GM12878 (cell line): ENCODE data around the gene CBX7. TPM values are rescaled to one million over a fixed set of nuclear protein-coding genes. Genes with fewer than 3 reads are reported as not detected.

Experiments
- ATAC-seq: fragments of 200-7000 bp; cut with Tn5 transposase; 3 replicates; pipeline ENCODE4 v1.9.1; 2020; ENCODE audit warnings: mild to moderate bottlenecking, moderate library complexity
- BruUV-seq: library from RNA; stranded (reverse); fragments of 400-500 nt; replicated peaks from 2 replicates; lab custom pipeline; 2021; lab: Mats Ljungman, UMichigan
- CTCF ChIA-PET: fragments of 300-600 bp; sonication (Branson Sonifier 250); formaldehyde crosslinking; extraction: SDS; loops from one replicate; lab custom pipeline; 2021; ENCODE audit warnings: inconsistent platforms; lab: Yijun Ruan, JAX
- POLR2A ChIA-PET: fragments of 350-600 bp; formaldehyde crosslinking; extraction: SDS; loops from one replicate; lab custom pipeline; 2021; ENCODE audit warnings: inconsistent platforms; lab: Charles Lee
- RAD21 ChIA-PET: fragments of 300-600 bp; sonication (Branson Sonifier 250); formaldehyde crosslinking; loops from one replicate; lab custom pipeline; 2023; ENCODE audit warnings: antibody characterized with exemption; ENCODE audit not compliant: unreplicated experiment; lab: Charles Lee
- SMC1A ChIA-PET: fragments of 300-600 bp; sonication (Branson Sonifier 250); formaldehyde crosslinking; loops from one replicate; lab custom pipeline; 2023; ENCODE audit not compliant: unreplicated experiment, uncharacterized antibody; lab: Charles Lee
- DNase-seq: peaks from one replicate; pipeline ENCODE4 v3.0.0-alpha.2; 2011; ENCODE audit warnings: low read depth, low spot score
- FAIRE-seq: peaks from 3 replicates; lab custom pipeline; 2011; peaks lifted over from hg19 to GRCh38; lab: Jason Lieb, UNC
- H2AFZ ChIP-seq: 2 replicates; pipeline ENCODE4 v1.6.0; 2011; ENCODE audit warnings: low read depth, low read length, control low read depth; ENCODE audit not compliant: control insufficient read depth
- H3K27ac ChIP-seq: 2 replicates; pipeline ENCODE4 v1.5.1; 2011; ENCODE audit warnings: control low read depth; ENCODE audit not compliant: control insufficient read depth, insufficient read depth
- H3K27me3 ChIP-seq, 2 experiments: replicated peaks in 1 of 2; 2 replicates each; pipeline versions ENCODE4 v1.6.0 to v1.6.1; 2011; ENCODE audit warnings: low read length in 1 of 2; ENCODE audit not compliant: control insufficient read depth in 2 of 2, insufficient read depth in 2 of 2
- H3K36me3 ChIP-seq, 2 experiments: 2 replicates each; pipeline ENCODE4 v1.5.1; 2011; ENCODE audit warnings: low read length in 1 of 2; ENCODE audit not compliant: control insufficient read depth in 2 of 2, insufficient read depth in 2 of 2
- H3K4me1 ChIP-seq: 2 replicates; pipeline ENCODE4 v1.6.1; 2011; ENCODE audit warnings: mild to moderate bottlenecking, low read length, moderate library complexity, mixed read lengths; ENCODE audit not compliant: control insufficient read depth, insufficient read depth
- H3K4me2 ChIP-seq: 2 replicates; pipeline ENCODE4 v1.6.0; 2011; ENCODE audit warnings: control low read depth; ENCODE audit not compliant: control insufficient read depth, insufficient read depth
- H3K4me3 ChIP-seq: fragments of 200-600 bp; sonication (generic); 2 replicates; pipeline ENCODE4 v1.5.1; 2016
- H3K79me2 ChIP-seq: 2 replicates; pipeline ENCODE4 v1.6.0; 2011; ENCODE audit warnings: low read length; ENCODE audit not compliant: control insufficient read depth, insufficient read depth
- H3K9ac ChIP-seq: 2 replicates; pipeline ENCODE4 v1.8.0; 2011; ENCODE audit warnings: low read length, control low read depth, mixed read lengths; ENCODE audit not compliant: control insufficient read depth, insufficient read depth
- H3K9me3 ChIP-seq: replicated peaks from 3 replicates; pipeline ENCODE4 v1.5.1; 2011; ENCODE audit warnings: mild to moderate bottlenecking, low read length; ENCODE audit not compliant: control insufficient read depth, insufficient read depth
- H4K20me1 ChIP-seq: 2 replicates; pipeline ENCODE4 v1.6.0; 2011; ENCODE audit not compliant: control insufficient read depth, insufficient read depth
- CBFB ChIP-seq: IDR thresholded peaks from 2 replicates; pipeline ENCODE4 v1.6.1; 2016; ENCODE audit warnings: antibody characterized with exemption, low read depth
- CHD1 ChIP-seq: IDR thresholded peaks from 2 replicates; pipeline ENCODE4 v1.6.1; 2012; ENCODE audit warnings: low read depth, low read length, improper control_type of control experiment
- CHD2 ChIP-seq: IDR thresholded peaks from 2 replicates; pipeline ENCODE4 v1.6.1; 2011; ENCODE audit warnings: low read depth, low read length, improper control_type of control experiment, borderline replicate concordance
- CHD4 ChIP-seq: fragments of 200-600 bp; sonication (generic); IDR thresholded peaks from 2 replicates; pipeline ENCODE4 v1.6.1; 2016; ENCODE audit warnings: mild to moderate bottlenecking
- FOXK2 ChIP-seq: fragments of 450-650 bp; IDR thresholded peaks from 2 replicates; pipeline ENCODE4 v1.6.1; 2017; ENCODE audit warnings: mild to moderate bottlenecking, moderate library complexity
- HCFC1 ChIP-seq: fragments of 150-350 bp; IDR thresholded peaks from 2 replicates; pipeline ENCODE4 v1.6.1; 2014; ENCODE audit warnings: low read length
- RAD51 ChIP-seq: fragments of 450-650 bp; IDR thresholded peaks from 2 replicates; pipeline ENCODE4 v1.6.1; 2016; ENCODE audit warnings: moderate library complexity, mild to moderate bottlenecking, inconsistent platforms
- RBBP5 ChIP-seq: fragments of 200-600 bp; sonication (generic); conservative IDR thresholded peaks from 2 replicates; pipeline ENCODE4 v1.6.1; 2016
- RUNX3 ChIP-seq: IDR thresholded peaks from 2 replicates; pipeline ENCODE4 v1.6.1; 2012; ENCODE audit warnings: low read length, inconsistent platforms
- SIX5 ChIP-seq: IDR thresholded peaks from 2 replicates; pipeline ENCODE4 v1.6.1; 2011; ENCODE audit warnings: mild to moderate bottlenecking, low read depth, low read length, moderate library complexity; ENCODE audit not compliant: severe bottlenecking
- SREBF2 ChIP-seq: IDR thresholded peaks from 2 replicates; pipeline ENCODE4 v1.6.1; 2012; ENCODE audit warnings: mild to moderate bottlenecking, low read length
- TBL1XR1 ChIP-seq: IDR thresholded peaks from 2 replicates; pipeline ENCODE4 v1.6.1; 2012; ENCODE audit warnings: low read depth, low read length, improper control_type of control experiment
- USF1 ChIP-seq: IDR thresholded peaks from 2 replicates; pipeline ENCODE4 v1.6.1; 2011; ENCODE audit warnings: borderline replicate concordance, low read depth, mild to moderate bottlenecking, moderate library complexity, mixed read lengths, low read length; ENCODE audit not compliant: insufficient read depth; ENCODE audit errors: extremely low read length
- WRNIP1 ChIP-seq: IDR thresholded peaks from 2 replicates; pipeline ENCODE4 v1.6.1; 2011; ENCODE audit warnings: low read depth, low read length, improper control_type of control experiment, borderline replicate concordance
- ZNF274 ChIP-seq: IDR thresholded peaks from one replicate; pipeline ENCODE4 v1.8.0; 2011; ENCODE audit not compliant: insufficient read length, insufficient read depth
- WGBS: methylation state at CpG from one replicate; pipeline ENCODE4 v1.1.6; 2016; ENCODE audit warnings: low lambda C conversion rate; ENCODE audit not compliant: insufficient replicate concordance, insufficient coverage; ENCODE audit errors: missing lambda C conversion rate; 5-methylcytosine and 5-hydroxymethylcytosine counted together
- in situ Hi-C: fragments of 300-500 bp; cut with MboI; formaldehyde crosslinking; loops from 9 replicates; pipeline ENCODE4 v1.14.3; 2018; ENCODE audit warnings: mixed read lengths
- intact Hi-C: fragments of 100-400 bp; cut with micrococcal nuclease; formaldehyde crosslinking; loops from one replicate; pipeline ENCODE4 v1.14.2; 2022; ENCODE audit not compliant: unreplicated experiment
- polyA plus RNA-seq, 11 experiments: library from polyadenylated mRNA; depleted of rRNA in 4 of 11; unstranded in 6 of 11; stranded (reverse) in 5 of 11; fragments of >200 nt; fragmentation: Nextera tagmentation in 4 of 11; fragmentation: Illumina TruSeq in 1 of 11; extraction: Ambion mirVana in 4 of 11; extraction: Trizol in 1 of 11; gene quantifications; 1 replicate in 1 of 11; 2 replicates in 10 of 11; pipeline versions ENCODE4 v1.2.1 to v1.2.3, GENCODE V29; 2011 to 2016; ENCODE audit warnings: inconsistent platforms in 2 of 11, missing spikeins in 2 of 11, low read depth in 1 of 11
- total RNA-seq, 4 experiments: library from RNA; depleted of rRNA in 3 of 4; stranded (reverse); fragments of >200 nt in 3 of 4; fragmentation: Illumina TruSeq in 1 of 4; extraction: Trizol in 1 of 4; gene quantifications; 2 replicates each; pipeline versions ENCODE4 v1.2.1 to v1.2.3, GENCODE V29; 2013 to 2021
- TF ChIP-seq, protein P1 (sequence below): fragments of 450-650 bp; formaldehyde crosslinking; IDR thresholded peaks from 2 replicates; pipeline ENCODE4 v1.5.0; 2022; ENCODE audit warnings: mild to moderate bottlenecking, missing genetic modification characterization
- TF ChIP-seq, protein P2 (sequence below), 3 experiments: IDR thresholded peaks in 2 of 3; conservative IDR thresholded peaks in 1 of 3; 2 replicates each; pipeline ENCODE4 v1.5.1; 2011; ENCODE audit warnings: low read depth in 3 of 3, low read length in 3 of 3, mild to moderate bottlenecking in 3 of 3, control low read depth in 2 of 3, moderate library complexity in 2 of 3, inconsistent platforms in 1 of 3, mixed read lengths in 1 of 3; ENCODE audit not compliant: control insufficient read depth in 2 of 3, insufficient read depth in 1 of 3; ENCODE audit errors: extremely low read depth in 1 of 3
- TF ChIP-seq, protein P3 (sequence below): IDR thresholded peaks from 2 replicates; pipeline ENCODE4 v1.6.1; 2012; ENCODE audit warnings: low read depth, low read length, improper control_type of control experiment

The CBX7 gene
- total and polyA plus RNA-seq, 10 of the 15 experiments (the other 5 are each of a cell fraction or from before 2014, with no cell fraction given): 0.18 to 17.2 (median 5.6) TPM

GRCh38 chr22:39144101-39144767, 8.2 kb downstream of the CBX7 start:
- DNase-seq (peak; percentile 56), FAIRE-seq (peak; percentile 91), ATAC-seq (peak; percentile 69)
- ChIA-PET SMC1A (interaction anchor here (1.8 kb wide), 1 partner anchor 274 kb away, joined by 5 read pairs; no protein-coding TSS in a partner anchor), RAD21 (no interaction called here), POLR2A (no interaction called here), CTCF (interaction anchor here (1.2 kb wide), 1 partner anchor 142 kb away, joined by 4 read pairs; no protein-coding TSS in a partner anchor)
- intact Hi-C loops (no loop called here), in situ Hi-C loops (no loop called here)
- no peaks in the 10 kb centered on the region; a peak in 1 of 4 replicates for H3K36me3 ChIP-seq
- no TSS peak for BruUV-seq
- H3K4me3 ChIP-seq: peak overlapping the region; percentile 93
- H3K9me3 ChIP-seq: no peaks in the 10 kb centered on the region
- no peaks in the 10 kb centered on the region for H4K20me1 ChIP-seq
- H3K79me2 ChIP-seq: peaks cover 23% of the 10 kb centered on the region
- H3K4me1 ChIP-seq: peaks cover 27% of the 10 kb centered on the region
- H3K27me3 ChIP-seq: no peaks in the 10 kb centered on the region
- 17% methylated on average over 22 of the region's 22 CpGs for WGBS
- peak overlapping the region; percentile 98 for H3K4me2 ChIP-seq
- peak overlapping the region; percentile 81 for H2AFZ ChIP-seq
- H3K27ac ChIP-seq: peak overlapping the region; percentile 78
- peak overlapping the region; percentile 89 for H3K9ac ChIP-seq
- TF ChIP-seq, protein P1, sequence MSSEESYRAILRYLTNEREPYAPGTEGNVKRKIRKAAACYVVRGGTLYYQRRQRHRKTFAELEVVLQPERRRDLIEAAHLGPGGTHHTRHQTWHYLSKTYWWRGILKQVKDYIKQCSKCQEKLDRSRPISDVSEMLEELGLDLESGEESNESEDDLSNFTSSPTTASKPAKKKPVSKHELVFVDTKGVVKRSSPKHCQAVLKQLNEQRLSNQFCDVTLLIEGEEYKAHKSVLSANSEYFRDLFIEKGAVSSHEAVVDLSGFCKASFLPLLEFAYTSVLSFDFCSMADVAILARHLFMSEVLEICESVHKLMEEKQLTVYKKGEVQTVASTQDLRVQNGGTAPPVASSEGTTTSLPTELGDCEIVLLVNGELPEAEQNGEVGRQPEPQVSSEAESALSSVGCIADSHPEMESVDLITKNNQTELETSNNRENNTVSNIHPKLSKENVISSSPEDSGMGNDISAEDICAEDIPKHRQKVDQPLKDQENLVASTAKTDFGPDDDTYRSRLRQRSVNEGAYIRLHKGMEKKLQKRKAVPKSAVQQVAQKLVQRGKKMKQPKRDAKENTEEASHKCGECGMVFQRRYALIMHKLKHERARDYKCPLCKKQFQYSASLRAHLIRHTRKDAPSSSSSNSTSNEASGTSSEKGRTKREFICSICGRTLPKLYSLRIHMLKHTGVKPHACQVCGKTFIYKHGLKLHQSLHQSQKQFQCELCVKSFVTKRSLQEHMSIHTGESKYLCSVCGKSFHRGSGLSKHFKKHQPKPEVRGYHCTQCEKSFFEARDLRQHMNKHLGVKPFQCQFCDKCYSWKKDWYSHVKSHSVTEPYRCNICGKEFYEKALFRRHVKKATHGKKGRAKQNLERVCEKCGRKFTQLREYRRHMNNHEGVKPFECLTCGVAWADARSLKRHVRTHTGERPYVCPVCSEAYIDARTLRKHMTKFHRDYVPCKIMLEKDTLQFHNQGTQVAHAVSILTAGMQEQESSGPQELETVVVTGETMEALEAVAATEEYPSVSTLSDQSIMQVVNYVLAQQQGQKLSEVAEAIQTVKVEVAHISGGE (CRISPR knock-in tag): no peak
- TF ChIP-seq HCFC1 (no peak; the same call in 1 of the 2 replicates), TBL1XR1 (0 out of 2 replicates have a peak, but pooled peaks have one; percentile 65), FOXK2 (no peak), CBFB (peak; percentile 45; the same call in 1 of the 2 replicates), SIX5 (no peak), RUNX3 (peak; percentile 78), CHD2 (no peak; the same call in 1 of the 2 replicates), ZNF274 (no peak), USF1 (no peak), SREBF2 (no peak), RBBP5 (no peak), WRNIP1 (no peak), RAD51 (no peak), CHD1 (no peak), CHD4 (no peak)
- TF ChIP-seq, protein P2, sequence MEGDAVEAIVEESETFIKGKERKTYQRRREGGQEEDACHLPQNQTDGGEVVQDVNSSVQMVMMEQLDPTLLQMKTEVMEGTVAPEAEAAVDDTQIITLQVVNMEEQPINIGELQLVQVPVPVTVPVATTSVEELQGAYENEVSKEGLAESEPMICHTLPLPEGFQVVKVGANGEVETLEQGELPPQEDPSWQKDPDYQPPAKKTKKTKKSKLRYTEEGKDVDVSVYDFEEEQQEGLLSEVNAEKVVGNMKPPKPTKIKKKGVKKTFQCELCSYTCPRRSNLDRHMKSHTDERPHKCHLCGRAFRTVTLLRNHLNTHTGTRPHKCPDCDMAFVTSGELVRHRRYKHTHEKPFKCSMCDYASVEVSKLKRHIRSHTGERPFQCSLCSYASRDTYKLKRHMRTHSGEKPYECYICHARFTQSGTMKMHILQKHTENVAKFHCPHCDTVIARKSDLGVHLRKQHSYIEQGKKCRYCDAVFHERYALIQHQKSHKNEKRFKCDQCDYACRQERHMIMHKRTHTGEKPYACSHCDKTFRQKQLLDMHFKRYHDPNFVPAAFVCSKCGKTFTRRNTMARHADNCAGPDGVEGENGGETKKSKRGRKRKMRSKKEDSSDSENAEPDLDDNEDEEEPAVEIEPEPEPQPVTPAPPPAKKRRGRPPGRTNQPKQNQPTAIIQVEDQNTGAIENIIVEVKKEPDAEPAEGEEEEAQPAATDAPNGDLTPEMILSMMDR (IDR thresholded peaks at IDR 0.05 in 2 of 3, conservative IDR thresholded peaks at IDR 0.05 in 1 of 3; ENCODE audit: control insufficient read depth in 2 of 3, extremely low read depth in 1 of 3, insufficient read depth in 1 of 3, low read depth in 3 of 3, low read length in 3 of 3): no peak
- TF ChIP-seq, protein P3, sequence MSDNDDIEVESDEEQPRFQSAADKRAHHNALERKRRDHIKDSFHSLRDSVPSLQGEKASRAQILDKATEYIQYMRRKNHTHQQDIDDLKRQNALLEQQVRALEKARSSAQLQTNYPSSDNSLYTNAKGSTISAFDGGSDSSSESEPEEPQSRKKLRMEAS: 0 out of 2 replicates have a peak, but pooled peaks have one; percentile 36
